ENCODE results near the gene GLYAT.

GLYAT gene

GRCh38 chr11:58734681-58735490, 3.1 kb upstream of the GLYAT start:
- TF ChIP-seq EZH2phosphoT487 (IDR thresholded peaks at IDR 0.05; ENCODE audit: borderline replicate concordance) (no peak), CTCF (conservative IDR thresholded peaks at IDR 0.05; ENCODE audit: low read length) (no peak)
- H4K20me1 ChIP-seq (ENCODE audit: insufficient read depth, low read length, poor library complexity, severe bottlenecking): no peaks in the 10 kb centered on the region
- H3K4me3 ChIP-seq (ENCODE audit: low read length, poor library complexity, severe bottlenecking): no peak overlapping the region
- H3K4me2 ChIP-seq (ENCODE audit: low read depth, low read length, poor library complexity, severe bottlenecking): no peak overlapping the region
- H3K4me1 ChIP-seq (ENCODE audit: insufficient read depth, low read length, poor library complexity, severe bottlenecking): no peaks in the 10 kb centered on the region
- H3K36me3 ChIP-seq (ENCODE audit: insufficient read depth, low read length): no peaks in the 10 kb centered on the region
- no peak overlapping the region for H2AFZ ChIP-seq (ENCODE audit: low read length)
- H3K9ac ChIP-seq (ENCODE audit: low read depth, low read length, poor library complexity, severe bottlenecking): no peak overlapping the region
- no peaks in the 10 kb centered on the region for H3K27me3 ChIP-seq (ENCODE audit: insufficient read depth, low read length, poor library complexity, severe bottlenecking)
- no peaks in the 10 kb centered on the region for H3K9me3 ChIP-seq (ENCODE audit: insufficient read depth, low read depth, low read length)
- no peaks in the 10 kb centered on the region for H3F3A ChIP-seq (ENCODE audit: low read depth)
- H3K79me2 ChIP-seq (ENCODE audit: insufficient read depth, low read length): no peaks in the 10 kb centered on the region
- H3K9me2 ChIP-seq (replicated peaks; ENCODE audit: low read depth, low read length): no peaks in the 10 kb centered on the region

- H2AFZ ChIP-seq (ENCODE audit: low read length): no peak overlapping the region
- TF ChIP-seq CTCF (conservative IDR thresholded peaks at IDR 0.05; ENCODE audit: low read length) (no peak), EZH2phosphoT487 (IDR thresholded peaks at IDR 0.05; ENCODE audit: borderline replicate concordance) (no peak)
- H3K9ac ChIP-seq (ENCODE audit: low read depth, low read length, poor library complexity, severe bottlenecking): no peak overlapping the region
- no peaks in the 10 kb centered on the region; the same call in 1 of the 2 replicates for H3F3A ChIP-seq (ENCODE audit: low read depth)
- H4K20me1 ChIP-seq (ENCODE audit: insufficient read depth, low read length, poor library complexity, severe bottlenecking): no peaks in the 10 kb centered on the region
- no peaks in the 10 kb centered on the region for H3K27me3 ChIP-seq (ENCODE audit: insufficient read depth, low read length, poor library complexity, severe bottlenecking)
- no peaks in the 10 kb centered on the region for H3K9me3 ChIP-seq (ENCODE audit: insufficient read depth, low read depth, low read length)
- no peaks in the 10 kb centered on the region for H3K79me2 ChIP-seq (ENCODE audit: insufficient read depth, low read length)
- no peaks in the 10 kb centered on the region for H3K36me3 ChIP-seq (ENCODE audit: insufficient read depth, low read length)
- no peak overlapping the region for H3K4me3 ChIP-seq (ENCODE audit: low read length, poor library complexity, severe bottlenecking)
- no peaks in the 10 kb centered on the region for H3K9me2 ChIP-seq (replicated peaks; ENCODE audit: low read depth, low read length)
- H3K4me1 ChIP-seq (ENCODE audit: insufficient read depth, low read length, poor library complexity, severe bottlenecking): peaks cover 23% of the 10 kb centered on the region
- H3K4me2 ChIP-seq (ENCODE audit: low read depth, low read length, poor library complexity, severe bottlenecking): no peak overlapping the region
Measured at GRCh38 chr11:58730507-58731089, 1.1 kb downstream of the GLYAT start.

GRCh38 chr11:58727415-58727797, 4.3 kb downstream of the GLYAT start:
- Histone ChIP-seq H3K9me3 (ENCODE audit: insufficient read depth, low read depth, low read length) (no peaks in the 10 kb centered on the region), H3K4me1 (ENCODE audit: insufficient read depth, low read length, poor library complexity, severe bottlenecking) (peaks cover 27% of the 10 kb centered on the region), H3K4me2 (ENCODE audit: low read depth, low read length, poor library complexity, severe bottlenecking) (peak overlapping the region; percentile 39), H3K27me3 (ENCODE audit: insufficient read depth, low read length, poor library complexity, severe bottlenecking) (no peaks in the 10 kb centered on the region), H3F3A (ENCODE audit: low read depth) (no peaks in the 10 kb centered on the region; the same call in 1 of the 2 replicates), H4K20me1 (ENCODE audit: insufficient read depth, low read length, poor library complexity, severe bottlenecking) (no peaks in the 10 kb centered on the region), H3K79me2 (ENCODE audit: insufficient read depth, low read length) (no peaks in the 10 kb centered on the region), H3K9ac (ENCODE audit: low read depth, low read length, poor library complexity, severe bottlenecking) (peak overlapping the region; percentile 10), H3K9me2 (replicated peaks; ENCODE audit: low read depth, low read length) (no peaks in the 10 kb centered on the region), H3K36me3 (ENCODE audit: insufficient read depth, low read length) (no peaks in the 10 kb centered on the region), H3K4me3 (ENCODE audit: low read length, poor library complexity, severe bottlenecking) (peak overlapping the region; percentile 1), H2AFZ (ENCODE audit: low read length) (peak overlapping the region; percentile 27; the same call in 1 of the 2 replicates)
- TF ChIP-seq CTCF (conservative IDR thresholded peaks at IDR 0.05; ENCODE audit: low read length): no peak
- TF ChIP-seq EZH2phosphoT487 (IDR thresholded peaks at IDR 0.05; ENCODE audit: borderline replicate concordance): no peak
